Right atrium auricular region (tissue), 2 donors: ENCODE data around the gene SH3TC2. TPM values are rescaled to one million over a fixed set of nuclear protein-coding genes. Genes with fewer than 3 reads are reported as not detected.

Source experiments
- DNase-seq: peaks from one replicate; pipeline ENCODE4 v3.0.0-alpha.2; 2019; ENCODE audit warnings: low spot score
- H3K27ac ChIP-seq, 2 donors: fragments of 200-600 bp; sonication (generic); 1 replicate in 1 of 2; 2 replicates in 1 of 2; pipeline ENCODE4 v1.5.1; 2016 to 2019
- H3K27me3 ChIP-seq, 2 donors: fragments of 200-600 bp; sonication (generic); one replicate each; pipeline versions ENCODE4 v1.5.1 to v1.6.0; 2017 to 2019
- H3K36me3 ChIP-seq: fragments of 200-600 bp; sonication (generic); one replicate; pipeline ENCODE4 v1.5.1; 2016
- H3K4me1 ChIP-seq, 2 donors: fragments of 200-600 bp; sonication (generic); one replicate each; pipeline versions ENCODE4 v1.5.1 to v1.6.0; 2017 to 2019
- H3K4me3 ChIP-seq, 2 donors: fragments of 200-600 bp; sonication (generic); 1 replicate in 1 of 2; 2 replicates in 1 of 2; pipeline ENCODE4 v1.5.1; 2017 to 2019; ENCODE audit warnings: mild to moderate bottlenecking in 1 of 2, moderate library complexity in 1 of 2
- H3K9me3 ChIP-seq, 2 donors: fragments of 200-600 bp; sonication (generic); one replicate each; pipeline ENCODE4 v1.5.1; 2019
- CTCF ChIP-seq, 2 donors: fragments of 200-600 bp; sonication (generic); IDR thresholded peaks; one replicate each; pipeline ENCODE4 v1.5.1; 2019; ENCODE audit warnings: antibody characterized with exemption in 2 of 2
- total RNA-seq, 2 donors: library from RNA; depleted of rRNA; stranded (reverse); fragments of >200 nt; gene quantifications; one replicate each; pipeline ENCODE4 v1.1.0, GENCODE V29; 2016

The SH3TC2 gene
- total RNA-seq, 2 donors from 2014 or later = 4.7 to 13.1 TPM

DNA sequence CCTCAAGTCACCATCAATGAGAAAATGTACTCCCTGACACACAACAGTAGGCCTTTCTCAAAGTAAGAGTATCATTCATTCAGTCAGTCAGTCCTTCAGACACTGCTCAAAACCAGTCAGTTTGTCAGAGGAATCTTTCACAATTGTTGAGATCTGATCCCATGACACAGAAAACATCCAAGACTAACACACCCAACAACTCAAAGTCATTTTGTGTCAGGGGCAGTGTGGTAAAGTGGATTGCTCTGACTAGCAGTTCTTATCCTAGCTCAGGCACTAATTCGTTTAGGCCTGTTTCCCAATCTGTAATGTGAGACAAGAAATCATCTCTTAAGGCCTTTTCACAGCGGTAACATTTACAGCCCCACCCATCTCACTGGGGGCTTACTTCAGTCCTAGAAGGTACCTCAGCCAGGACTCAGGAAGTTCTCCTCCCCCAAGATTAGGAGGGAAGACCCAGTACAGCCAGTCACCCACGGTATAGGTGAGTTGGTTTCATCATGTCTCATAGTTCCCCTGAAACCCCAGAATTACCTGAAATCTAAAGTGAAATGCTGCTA is 31.9 kb downstream of the SH3TC2 start:
- H3K27ac ChIP-seq = no peak overlapping the region
- H3K9me3 ChIP-seq = no peaks in the 10 kb centered on the region
- H3K36me3 ChIP-seq = no peaks in the 10 kb centered on the region
- no peak for TF ChIP-seq CTCF (IDR thresholded peaks at IDR 0.05)
- H3K4me3 ChIP-seq = no peak overlapping the region
- DNase-seq = no peak
- no peaks in the 10 kb centered on the region for H3K27me3 ChIP-seq
- H3K4me1 ChIP-seq = no peaks in the 10 kb centered on the region

DNA sequence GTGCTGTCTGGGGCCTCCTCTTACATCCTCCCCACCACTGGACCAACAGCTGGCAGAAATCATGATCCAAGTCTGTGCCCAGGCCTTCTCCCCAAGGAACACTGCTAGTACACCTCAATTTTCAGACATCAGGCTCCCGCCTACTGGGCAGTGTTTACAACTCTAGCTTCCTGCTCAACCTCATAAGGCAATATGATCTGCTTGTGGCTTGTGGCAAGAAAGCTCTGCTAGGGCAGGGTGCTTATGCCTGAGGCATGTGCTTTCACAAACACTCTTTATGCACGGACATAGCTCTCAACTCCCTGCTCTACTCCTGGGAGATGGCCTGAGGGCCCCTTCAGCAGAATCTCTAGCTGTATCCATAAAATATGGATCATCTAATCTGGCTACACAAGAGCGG is 32.5 kb downstream of the SH3TC2 start:
- DNase-seq = no peak
- no peaks in the 10 kb centered on the region for H3K4me1 ChIP-seq
- no peaks in the 10 kb centered on the region for H3K27me3 ChIP-seq
- no peak for TF ChIP-seq CTCF (IDR thresholded peaks at IDR 0.05)
- H3K9me3 ChIP-seq = no peaks in the 10 kb centered on the region
- no peaks in the 10 kb centered on the region for H3K36me3 ChIP-seq
- no peak overlapping the region for H3K4me3 ChIP-seq
- no peak overlapping the region for H3K27ac ChIP-seq

GRCh38 chr5:149028984-149029383 is 33.9 kb downstream of the SH3TC2 start:
- no peak for DNase-seq
- Histone ChIP-seq H3K4me1 (no peaks in the 10 kb centered on the region), H3K9me3 (no peaks in the 10 kb centered on the region), H3K36me3 (no peaks in the 10 kb centered on the region), H3K27me3 (no peaks in the 10 kb centered on the region), H3K4me3 (no peak overlapping the region), H3K27ac (no peak overlapping the region)
- no peak for TF ChIP-seq CTCF (IDR thresholded peaks at IDR 0.05)

- Histone ChIP-seq H3K36me3 (no peaks in the 10 kb centered on the region), H3K27ac (no peak overlapping the region), H3K9me3 (no peaks in the 10 kb centered on the region), H3K4me1 (no peaks in the 10 kb centered on the region), H3K4me3 (no peak overlapping the region), H3K27me3 (no peaks in the 10 kb centered on the region)
- DNase-seq = no peak
- TF ChIP-seq CTCF (IDR thresholded peaks at IDR 0.05) = no peak
These were observed 34.7 kb downstream of the SH3TC2 start for GRCh38 chr5:149028161-149028560.

- no peaks in the 10 kb centered on the region for H3K4me1 ChIP-seq
- H3K36me3 ChIP-seq = no peaks in the 10 kb centered on the region
- TF ChIP-seq CTCF (IDR thresholded peaks at IDR 0.05) = no peak
- H3K4me3 ChIP-seq = no peak overlapping the region
- DNase-seq = no peak
- no peak overlapping the region for H3K27ac ChIP-seq
- no peaks in the 10 kb centered on the region for H3K9me3 ChIP-seq
- no peaks in the 10 kb centered on the region for H3K27me3 ChIP-seq
These were observed 35.2 kb downstream of the SH3TC2 start for GRCh38 chr5:149027636-149028035.

- Histone ChIP-seq H3K27me3 (no peaks in the 10 kb centered on the region), H3K4me3 (no peak overlapping the region), H3K4me1 (no peaks in the 10 kb centered on the region), H3K9me3 (no peaks in the 10 kb centered on the region), H3K27ac (no peak overlapping the region), H3K36me3 (no peaks in the 10 kb centered on the region)
- no peak for TF ChIP-seq CTCF (IDR thresholded peaks at IDR 0.05)
- no peak for DNase-seq
These were observed 37.9 kb downstream of the SH3TC2 start for GRCh38 chr5:149024943-149025342.
